HG02981 (cell line): ENCODE results near the gene CADM2.

Experiments
- ATAC-seq: cut with Tn5 transposase; IDR thresholded peaks from one replicate; pipeline ENCODE4 v1.9.1; 2021; ENCODE audit warnings: mild to moderate bottlenecking, moderate library complexity; ENCODE audit not compliant: unreplicated experiment

CADM2 gene

DNA sequence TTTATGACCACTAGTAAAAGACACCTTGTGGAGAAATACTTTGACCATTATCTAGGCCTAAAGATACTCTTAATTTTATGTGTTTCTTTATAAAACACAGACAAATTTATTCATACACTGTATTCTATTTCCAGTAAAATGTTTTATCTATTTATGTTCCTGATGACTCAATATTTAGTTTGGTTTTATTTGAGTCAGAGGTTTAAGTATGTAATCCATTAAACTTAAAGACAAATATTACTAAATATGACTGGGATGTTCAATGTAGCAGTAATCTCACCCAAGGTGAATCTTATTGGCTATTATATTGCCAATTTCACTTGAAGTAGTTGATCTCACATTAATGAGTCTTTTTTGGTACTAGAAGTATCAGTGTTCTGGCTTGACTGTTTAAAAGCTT lies 799.7 kb downstream of the CADM2 start:
- ATAC-seq = no peak

DNA sequence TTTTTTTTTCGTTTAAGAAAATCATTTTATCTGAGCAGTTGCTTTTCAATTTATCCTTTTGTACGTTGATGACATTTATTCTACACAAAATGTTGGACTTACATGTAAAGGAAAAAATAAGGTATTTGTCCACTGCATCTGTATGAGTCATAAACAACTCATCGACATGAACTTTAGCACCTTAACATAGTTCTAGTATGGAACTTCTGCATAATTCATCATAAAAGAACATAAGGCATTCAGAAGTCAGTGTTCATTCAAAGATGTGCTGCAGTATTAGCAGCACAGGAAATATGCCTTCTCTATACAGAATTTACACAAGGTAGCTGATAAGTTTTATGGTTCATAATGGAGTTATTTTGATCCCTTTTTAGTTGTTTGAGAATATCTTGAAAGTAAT lies 801.6 kb downstream of the CADM2 start:
- ATAC-seq = no peak

DNA sequence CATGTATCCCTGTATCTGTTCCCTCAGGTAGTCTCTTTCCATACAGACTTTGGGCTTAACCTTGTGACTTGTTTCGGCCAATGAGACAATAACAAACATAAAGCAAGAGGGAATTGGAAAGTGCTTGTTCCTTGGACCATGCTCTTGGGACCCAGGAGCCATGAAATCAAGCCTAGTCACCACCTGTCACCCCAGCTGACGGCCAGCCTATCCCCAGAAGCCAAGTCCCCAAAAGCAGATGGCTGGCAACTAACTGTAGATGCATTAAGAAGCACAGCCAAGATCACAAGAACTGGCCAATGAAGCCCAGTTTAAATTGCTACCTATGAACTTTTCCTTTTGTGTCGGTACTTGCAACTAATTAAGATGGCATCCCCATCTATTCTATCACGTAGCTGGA lies 822.0 kb downstream of the CADM2 start:
- ATAC-seq = no peak

DNA sequence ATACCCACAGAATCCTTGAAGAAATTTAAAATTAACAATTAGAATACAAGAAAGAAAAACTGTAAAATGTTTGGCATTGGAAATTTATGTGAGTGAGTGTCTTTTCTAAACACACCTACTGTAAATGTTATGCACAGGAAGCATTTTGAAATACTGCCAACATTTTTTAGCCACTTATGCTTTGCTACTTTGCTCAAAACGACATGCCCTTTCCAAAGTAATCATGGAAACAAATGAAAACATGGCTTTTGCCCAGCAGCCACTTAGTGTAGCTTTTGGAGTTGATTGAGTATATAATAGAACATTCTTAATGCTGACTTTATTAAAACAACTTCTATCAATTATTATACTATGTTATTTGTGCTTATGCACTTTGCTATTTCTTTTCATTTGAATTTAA lies 823.0 kb downstream of the CADM2 start:
- ATAC-seq = no peak

DNA sequence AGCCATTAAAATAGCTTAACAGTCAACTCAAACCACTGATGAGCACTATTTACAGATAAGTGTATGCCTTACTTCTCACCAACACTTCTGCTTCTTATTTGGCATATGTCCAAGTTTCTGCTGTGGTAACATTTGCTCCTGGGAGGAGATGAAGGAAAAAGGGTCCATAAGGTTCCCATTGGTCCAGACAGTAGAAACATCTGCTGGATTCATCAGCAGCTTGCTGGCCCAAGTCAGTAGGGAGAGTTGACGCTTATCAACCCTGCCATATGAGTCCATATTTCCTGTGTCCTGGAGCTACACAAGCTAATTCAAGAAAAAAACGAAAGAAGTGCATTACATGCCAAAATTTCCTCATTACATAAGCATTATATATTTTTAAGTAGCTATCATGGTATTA lies 824.5 kb downstream of the CADM2 start:
- ATAC-seq = no peak

DNA sequence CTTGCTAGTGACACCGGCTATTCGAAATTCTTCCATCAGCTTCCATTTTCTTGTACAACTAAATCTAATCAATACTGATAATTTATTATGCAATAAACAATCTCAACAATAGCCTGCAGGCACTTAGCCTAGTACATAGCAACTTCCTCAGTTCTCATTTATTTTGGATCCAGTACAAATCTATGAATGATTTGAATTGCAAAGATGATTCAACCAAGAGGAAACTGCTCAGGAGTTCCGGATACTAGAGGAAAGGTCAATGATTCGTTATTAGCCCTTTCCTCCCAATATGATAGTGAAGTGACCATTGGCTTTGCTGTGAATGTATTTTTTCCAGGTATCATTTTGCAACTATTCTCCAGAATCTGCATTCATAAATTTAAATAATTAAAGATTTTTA lies 827.0 kb downstream of the CADM2 start:
- ATAC-seq = no peak

DNA sequence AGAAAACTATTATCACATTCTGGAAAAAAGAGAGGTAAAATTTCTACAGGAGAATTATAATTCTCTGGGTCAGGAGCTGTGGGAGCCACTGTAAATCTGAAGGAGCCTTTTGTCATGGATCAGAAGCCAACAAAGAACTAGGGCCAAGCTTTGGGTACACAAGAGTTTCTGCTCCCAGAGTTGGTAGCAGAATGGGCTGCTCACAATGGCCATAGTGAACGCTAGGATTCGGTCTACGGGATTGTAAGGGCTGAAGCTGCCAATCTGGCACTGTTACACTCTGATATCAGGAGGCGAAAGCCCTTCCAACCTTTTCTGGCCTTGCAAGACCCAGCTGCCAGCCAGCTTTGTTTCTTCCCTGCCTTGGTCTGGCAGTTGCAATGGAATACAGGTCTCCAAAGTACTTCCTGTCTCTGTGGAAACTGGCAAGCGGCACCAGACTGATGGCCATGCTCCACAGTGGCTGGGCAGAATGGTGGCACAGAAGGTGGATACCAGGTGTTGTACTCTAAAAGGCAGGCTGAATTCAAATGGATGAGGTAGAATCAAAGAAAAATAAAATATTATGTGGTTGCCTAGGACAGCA lies 831.7 kb downstream of the CADM2 start:
- ATAC-seq = no peak

DNA sequence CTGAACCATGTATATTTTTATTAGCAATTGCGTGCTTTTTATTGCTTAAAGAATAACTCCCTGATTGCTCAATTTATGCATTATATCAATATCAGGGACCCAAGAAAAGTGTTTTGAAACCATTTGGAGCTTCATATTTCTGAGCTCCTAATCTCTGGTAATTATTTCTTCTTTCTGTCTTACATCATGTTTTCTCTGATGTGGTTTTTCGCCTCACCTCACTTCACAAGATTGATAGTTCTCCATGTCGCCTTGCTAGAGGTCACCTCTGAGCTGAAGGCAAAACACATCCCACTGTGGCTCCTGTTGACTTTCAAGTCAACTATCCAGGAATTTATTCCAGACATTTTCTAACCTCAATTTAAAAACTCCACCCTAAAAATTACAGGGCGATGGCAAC lies 837.4 kb downstream of the CADM2 start:
- no peak for ATAC-seq

DNA sequence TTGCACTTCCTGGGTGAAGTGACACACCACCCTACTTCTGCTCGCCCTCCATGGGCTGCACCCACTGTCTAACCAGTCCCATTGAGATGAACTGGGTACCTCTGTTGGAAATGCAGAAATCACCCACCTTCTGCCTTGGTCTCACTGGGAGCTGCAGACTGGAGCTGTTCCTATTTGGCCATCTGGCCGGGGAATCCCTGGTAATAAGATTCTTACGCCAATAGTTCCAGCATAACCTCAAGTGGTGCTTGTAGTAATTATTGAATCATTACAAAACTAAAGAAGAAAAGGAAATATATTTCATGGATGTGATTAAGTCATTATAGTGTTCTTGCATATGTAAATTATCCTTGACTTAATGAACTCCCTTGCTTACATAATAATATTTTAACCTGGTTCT lies 841.9 kb downstream of the CADM2 start:
- ATAC-seq = no peak

DNA sequence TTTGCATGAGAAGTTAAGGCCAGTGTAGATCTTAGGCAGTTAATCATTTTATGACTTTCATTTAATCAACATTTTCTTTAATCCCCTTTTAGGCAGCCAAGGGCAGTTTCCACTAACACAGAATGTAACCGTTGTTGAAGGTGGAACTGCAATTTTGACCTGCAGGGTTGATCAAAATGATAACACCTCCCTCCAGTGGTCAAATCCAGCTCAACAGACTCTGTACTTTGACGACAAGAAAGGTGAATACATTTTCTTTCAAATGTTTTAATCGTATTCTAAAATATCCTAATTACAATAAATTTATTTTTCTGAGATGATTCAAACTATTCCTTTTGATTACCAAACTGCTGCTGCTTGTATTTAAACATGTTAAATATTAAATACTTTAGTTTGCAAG lies 843.2 kb downstream of the CADM2 start:
- ATAC-seq = no peak

DNA sequence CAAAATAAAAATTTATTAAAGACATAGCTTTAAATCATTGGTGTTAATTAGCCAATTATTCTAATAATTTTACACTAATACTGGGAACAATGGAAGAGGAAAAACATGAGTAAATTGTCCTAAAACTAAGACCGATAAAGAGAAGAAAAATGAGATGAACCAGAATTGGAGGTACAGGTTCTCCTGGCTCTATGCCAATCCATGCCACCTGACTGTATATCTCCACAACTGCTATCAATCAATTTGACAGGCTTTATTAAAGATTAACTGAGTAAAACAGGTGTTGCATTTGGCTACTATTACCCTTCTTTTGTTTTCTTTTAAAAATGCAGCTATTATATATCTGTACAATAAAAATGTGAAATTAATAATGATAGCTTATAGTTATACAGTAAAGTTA lies 850.0 kb downstream of the CADM2 start:
- ATAC-seq = no peak

DNA sequence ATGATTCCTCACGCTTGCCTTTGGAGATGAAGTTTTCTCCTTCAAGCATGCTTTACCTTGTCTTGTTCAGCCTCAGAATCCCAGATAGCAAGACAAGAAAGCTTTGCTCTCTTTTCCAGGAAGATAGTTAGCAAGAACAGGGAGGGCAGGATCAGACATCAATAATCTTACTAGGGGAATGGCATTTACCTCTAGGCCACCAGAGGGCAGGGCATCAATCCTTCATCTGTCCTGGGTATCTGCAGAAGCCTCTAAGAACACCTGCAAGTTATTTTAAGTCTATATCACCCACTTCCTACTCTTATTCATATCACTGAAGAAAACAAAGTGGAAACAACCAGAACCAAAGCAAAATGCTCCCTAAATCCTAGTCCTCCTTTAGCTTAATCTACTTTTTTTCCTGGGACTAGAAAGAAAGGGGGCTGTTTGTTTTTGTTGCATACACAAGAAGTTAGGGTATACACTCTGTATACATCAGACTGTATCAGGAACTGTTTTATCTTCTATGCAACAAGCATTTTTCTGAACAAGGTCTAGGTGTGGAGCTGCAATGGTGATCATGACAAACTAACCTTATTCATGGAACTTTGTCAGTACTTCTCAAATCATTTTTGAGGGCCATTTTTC lies 862.5 kb downstream of the CADM2 start:
- peak; percentile 78 for ATAC-seq

DNA sequence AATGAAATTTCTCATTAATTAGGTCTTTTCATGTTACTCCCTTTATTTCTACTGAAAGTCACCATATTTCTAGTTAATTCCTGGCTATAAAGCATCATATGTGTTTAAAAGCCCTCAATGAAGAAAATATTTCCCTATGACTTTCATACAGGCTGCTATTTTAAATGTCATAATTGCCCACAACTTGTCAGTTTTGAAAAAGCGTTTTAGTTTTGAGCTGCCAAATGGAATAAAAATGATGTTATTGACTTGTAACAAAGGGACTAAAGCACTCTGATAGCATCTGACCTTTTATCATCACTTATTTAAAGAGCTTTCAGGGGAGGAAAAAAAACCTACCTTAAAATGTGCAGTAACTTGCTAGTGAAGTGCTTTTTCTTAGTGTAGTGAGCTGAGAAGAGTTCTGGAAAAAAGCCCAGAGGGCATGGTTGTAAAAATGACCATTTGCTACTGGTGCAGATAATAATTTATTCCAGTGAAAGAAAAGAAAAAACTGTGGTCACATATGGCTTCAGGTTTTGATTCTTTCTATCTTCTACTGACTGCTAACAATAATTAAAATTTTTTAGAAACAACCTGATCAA lies 877.2 kb downstream of the CADM2 start:
- ATAC-seq = no peak

DNA sequence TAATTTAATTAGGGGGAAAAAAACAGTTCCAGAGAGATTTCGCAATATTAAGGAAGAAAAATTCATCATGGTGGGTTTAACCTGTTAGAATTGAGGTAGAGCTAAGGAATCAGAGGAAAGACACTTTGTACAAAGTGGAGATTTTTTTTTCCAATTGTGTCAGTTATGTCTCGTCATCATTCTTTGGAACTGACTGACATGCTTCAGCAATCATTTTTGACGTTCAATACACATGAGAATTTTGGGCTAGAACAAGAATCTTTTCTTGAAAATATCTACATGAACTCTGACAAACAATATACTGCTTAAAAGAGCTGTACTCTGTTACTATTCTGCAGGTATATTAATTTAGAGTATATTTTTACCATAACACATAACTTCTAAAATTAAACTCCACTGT lies 878.6 kb downstream of the CADM2 start:
- no peak for ATAC-seq

DNA sequence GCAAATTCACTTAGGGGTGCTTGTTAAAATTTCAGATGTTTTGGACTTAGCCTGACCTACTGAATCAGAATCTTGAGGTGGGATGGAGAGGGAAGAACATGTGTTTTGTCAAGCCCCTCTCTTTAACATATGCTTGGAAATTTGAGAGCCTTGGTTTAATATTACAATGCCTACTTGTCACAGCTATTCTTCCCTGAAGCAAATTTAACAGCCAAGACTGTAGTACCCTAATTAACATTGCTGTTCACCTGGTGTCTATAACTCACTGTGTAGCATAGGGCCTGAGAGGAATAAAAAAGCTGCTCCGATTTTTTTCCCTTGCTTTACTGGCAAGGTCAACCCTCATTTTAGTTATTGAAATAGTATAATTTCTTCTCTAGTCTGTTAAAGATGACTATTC lies 880.1 kb downstream of the CADM2 start:
- ATAC-seq = no peak

DNA sequence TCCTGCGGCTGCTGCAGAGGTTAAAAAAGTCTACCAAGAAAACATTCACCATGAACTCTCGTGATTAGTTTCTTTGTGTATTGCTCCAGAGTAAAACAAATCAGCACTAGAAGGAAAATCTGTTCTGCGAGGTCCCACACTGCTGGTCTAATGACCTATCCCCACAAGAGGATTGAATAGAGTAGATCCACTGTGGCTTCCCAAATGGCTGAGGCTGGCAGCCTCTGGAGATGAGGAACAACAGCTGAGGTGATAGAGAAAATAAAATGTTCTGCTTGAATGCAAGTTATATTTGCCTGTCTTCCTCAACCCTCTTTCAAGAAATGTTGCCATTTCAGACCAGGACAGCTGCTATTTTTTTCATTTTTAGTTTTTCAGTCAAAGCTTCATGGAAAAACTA lies 883.3 kb downstream of the CADM2 start:
- ATAC-seq = no peak

DNA sequence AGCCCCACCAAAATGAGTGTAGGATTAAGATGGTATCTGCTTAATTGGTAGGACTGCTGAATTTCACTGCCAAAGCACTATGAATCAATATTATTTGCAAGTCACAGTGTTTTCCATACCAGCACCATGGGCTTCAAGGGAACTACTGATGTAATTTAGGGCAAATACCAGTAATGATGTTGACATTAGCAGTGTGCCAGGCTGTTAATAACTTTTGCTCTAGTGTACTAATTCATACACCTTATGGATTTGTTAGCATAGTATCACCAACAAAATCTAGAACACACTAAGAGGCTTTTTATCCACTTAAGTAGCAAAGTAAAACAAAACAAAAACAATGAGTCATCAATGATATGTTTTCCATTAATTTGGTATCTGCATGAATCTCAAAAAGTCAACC lies 888.2 kb downstream of the CADM2 start:
- no peak for ATAC-seq

DNA sequence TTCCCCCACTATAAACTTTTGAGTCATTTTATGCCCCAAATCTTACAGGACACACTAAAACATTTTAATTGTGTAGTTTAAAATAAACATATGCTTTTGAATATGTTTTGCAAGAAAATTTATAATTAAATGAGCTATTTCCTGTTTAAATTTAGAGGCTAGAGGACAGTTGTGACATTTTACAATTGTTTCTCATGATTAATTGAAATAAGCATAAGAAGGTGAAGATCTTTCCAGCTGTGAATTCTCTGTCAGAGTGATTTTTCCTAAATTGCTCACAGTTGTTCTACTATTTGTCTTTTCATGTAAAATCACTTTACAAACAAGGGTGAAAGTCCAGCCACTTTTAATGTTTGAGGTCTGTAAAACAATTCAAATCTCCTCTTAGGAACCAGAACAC lies 892.3 kb downstream of the CADM2 start:
- ATAC-seq = no peak

DNA sequence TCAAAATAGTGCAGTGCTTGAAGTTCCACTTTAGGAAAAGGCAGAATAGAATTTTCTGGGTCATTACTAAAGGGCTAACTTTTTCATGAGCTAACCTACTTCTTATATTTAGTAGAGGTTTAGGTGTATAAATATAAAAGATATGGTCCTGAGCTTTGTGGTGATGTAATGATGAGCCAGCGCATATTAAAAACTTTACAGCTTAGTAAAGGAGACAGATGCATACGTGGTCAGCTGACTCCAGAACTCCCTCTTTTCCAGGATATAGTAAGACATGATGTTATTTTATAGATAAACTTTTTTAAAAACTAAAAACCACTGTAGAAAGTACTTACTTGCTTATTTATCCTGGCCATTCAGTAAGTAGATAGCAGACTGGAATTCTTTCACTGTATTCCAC lies 895.0 kb downstream of the CADM2 start:
- no peak for ATAC-seq

DNA sequence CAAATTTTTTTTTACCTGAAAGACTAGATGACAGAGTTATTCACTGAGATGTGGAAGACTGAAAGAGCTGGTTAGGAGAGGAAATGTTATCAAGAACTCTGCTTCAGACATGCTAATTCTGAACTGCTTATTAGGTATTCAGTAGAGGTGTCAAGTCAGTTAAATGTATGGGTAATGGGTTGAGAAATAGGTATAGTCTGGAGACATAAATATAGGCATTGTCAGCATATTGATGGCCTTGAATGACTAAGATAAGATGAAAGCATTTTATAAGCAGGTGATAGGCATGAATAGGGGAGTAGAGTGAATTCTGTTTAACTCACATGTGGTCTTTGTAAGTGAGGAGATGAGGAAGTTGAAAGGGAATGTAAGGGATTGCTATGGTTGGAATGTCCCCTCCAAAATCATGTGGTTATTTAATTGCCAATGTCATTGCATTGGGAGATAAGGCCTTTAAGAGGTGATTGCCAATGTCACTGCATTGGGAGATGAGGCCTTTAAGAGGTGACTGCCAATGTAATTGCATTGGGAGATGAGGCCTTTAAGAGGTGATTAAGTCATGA lies 904.2 kb downstream of the CADM2 start:
- no peak for ATAC-seq

DNA sequence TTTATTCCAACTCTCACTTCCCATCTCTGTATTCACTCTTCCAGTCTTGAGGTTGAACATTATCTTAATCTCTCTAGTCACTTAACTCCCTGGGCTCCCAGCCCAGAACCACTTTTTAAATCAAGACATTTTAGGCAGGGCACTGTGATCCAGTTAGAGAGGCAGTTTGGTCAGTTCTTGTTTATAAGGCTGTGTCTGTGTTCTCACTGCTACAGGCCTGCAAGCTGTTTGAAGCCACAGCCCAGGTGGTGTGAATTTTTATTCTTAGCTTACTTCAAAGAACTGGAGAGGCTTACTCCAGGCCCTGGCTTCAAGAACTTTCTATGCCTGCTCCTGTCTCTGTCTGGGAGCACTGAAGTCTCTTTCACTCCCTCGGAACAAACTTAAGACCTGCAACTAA lies 906.1 kb downstream of the CADM2 start:
- no peak for ATAC-seq

DNA sequence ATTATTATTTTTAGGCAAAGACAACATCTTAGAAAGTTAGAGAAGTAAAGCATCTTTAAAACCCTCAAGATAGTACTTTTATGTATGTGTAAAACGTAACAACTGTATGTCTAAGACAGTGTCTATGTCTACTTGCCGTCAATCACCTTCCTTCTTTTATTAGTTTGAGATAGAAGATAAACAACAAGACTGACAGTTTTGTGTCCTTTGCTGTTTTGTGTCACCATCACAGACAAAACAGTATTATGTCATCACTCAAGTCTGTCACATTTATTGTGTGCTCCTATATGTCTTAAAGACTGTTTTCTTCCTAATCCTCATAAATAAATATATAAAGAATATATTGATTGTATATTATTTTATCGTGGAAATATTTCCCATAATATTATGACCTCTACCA lies 908.3 kb downstream of the CADM2 start:
- ATAC-seq = no peak

DNA sequence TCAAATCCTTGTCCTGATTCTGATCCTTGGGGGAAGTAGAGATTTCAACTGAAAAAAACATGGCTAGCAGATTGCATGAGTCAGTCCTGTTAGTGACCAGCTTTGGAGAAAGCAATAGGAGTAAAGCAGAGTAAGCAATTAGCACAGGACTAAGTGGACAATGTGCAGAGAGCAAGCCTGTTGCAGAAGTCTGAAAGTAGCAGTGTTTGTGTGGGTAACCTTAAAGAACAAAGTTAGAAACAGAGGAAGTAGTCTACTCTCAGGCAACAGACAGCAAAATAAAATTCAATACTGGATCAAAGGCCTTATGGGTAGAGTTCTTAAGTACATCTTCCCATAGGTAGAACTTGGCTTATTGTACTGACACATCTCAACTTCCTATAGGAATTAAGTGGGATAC lies 916.8 kb downstream of the CADM2 start:
- ATAC-seq = no peak
